GM21367 (cell line): ENCODE results near the gene BUB1B.

Source experiments
- ATAC-seq: cut with Tn5 transposase; IDR thresholded peaks from one replicate; pipeline ENCODE4 v1.9.1; 2021; ENCODE audit not compliant: unreplicated experiment

BUB1B gene

DNA sequence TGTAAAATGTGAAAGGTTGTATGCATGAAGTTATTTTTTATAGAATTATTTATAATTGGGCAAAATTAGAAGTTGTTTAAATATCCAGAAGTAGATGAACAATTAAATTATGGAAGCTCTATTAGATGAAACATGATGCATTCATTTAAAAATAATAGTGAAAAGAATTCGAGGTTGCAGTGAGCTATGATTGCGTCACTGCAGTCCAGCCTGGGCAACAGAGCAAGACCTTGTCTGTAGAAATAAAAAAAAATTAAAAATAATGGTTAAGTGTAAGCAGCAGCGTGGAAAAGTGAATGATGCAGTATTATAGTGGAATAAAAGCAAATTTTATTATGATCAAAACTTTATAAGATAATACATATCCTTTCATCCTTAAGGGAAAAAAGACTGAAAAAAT lies 14.3 kb downstream of the BUB1B start:
- ATAC-seq = no peak

- ATAC-seq = no peak
Measured at GRCh38 chr15:40182358-40183029, 21.6 kb downstream of the BUB1B start.

- ATAC-seq = no peak
Measured at GRCh38 chr15:40183636-40184463, 23.0 kb downstream of the BUB1B start.

DNA sequence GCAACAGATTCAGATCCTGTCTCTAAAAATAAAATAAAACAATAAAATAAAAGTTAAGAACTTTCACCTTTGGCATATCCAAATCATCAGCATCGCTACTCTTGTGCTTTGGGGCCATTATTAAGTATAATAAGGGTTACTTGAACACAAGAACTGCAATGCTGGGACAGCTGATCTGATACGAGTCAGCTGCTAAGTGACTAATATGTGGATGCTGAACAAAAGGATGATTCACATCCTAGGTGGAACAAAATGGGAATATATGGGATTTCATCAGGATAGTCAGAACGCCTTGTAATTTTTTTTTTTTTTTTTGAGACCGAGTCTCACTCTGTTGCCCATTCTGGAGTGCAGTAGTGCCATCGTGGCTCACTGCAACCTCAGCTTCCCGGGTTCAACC lies 29.7 kb downstream of the BUB1B start:
- no peak for ATAC-seq

- ATAC-seq = no peak
Measured at GRCh38 chr15:40192942-40193341, 32.1 kb downstream of the BUB1B start.

- no peak for ATAC-seq
Measured at GRCh38 chr15:40197434-40197833, 36.6 kb downstream of the BUB1B start.

GRCh38 chr15:40198355-40199085 lies 37.7 kb downstream of the BUB1B start:
- ATAC-seq = no peak

GRCh38 chr15:40204100-40204499 lies 43.2 kb downstream of the BUB1B start:
- ATAC-seq = no peak

DNA sequence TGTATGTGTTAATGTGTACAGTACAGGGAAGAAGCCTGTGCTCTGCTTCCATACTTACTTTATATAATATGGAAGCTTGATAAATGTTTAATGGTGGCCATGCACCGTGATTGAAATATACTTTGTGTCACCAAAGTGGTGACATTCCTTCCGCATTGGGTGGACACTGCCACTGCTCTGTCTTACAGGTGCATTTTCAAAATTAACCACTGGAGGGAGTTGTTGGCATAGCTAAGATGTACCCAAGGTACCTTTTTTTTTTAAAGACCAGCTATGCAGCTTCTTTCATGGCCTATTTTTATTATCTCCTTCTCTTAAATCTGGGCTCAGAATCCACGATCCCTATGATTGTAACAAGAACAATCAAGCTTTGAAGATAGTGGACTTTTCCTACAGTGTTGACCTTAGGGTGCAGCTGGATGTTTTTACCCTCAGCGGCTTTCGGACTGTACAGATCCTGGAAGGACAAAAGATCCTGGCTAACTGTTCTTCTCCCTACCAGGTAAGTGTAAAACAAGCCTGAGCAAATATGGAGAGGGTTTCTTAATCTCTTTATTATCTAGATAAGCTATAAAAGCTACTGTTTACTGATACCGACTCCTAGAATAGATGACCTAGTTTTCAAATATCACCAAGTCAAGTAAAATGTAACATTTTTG lies 56.4 kb downstream of the BUB1B start:
- ATAC-seq = no peak

DNA sequence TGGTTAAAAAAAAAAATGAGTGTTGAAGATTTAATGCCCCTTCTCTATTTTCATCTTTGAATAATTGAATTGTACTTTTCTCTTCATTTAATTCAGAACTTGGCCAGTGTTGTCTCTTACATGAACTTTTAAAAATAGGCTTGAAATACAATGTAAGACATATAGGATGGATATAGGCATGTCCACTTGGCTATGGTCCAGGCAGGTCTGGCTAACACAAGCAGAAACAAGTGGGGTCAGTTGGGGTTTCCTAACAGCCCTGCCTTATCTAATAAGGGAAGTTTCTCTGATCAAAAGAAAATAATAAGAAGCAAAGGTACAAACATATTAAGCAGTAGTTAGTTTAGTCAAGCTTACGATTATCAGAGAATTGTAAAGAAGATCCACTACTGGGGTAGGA lies 58.9 kb downstream of the BUB1B start:
- ATAC-seq = no peak

- ATAC-seq = no peak
Measured at GRCh38 chr15:40222131-40222530, 61.3 kb downstream of the BUB1B start.

DNA sequence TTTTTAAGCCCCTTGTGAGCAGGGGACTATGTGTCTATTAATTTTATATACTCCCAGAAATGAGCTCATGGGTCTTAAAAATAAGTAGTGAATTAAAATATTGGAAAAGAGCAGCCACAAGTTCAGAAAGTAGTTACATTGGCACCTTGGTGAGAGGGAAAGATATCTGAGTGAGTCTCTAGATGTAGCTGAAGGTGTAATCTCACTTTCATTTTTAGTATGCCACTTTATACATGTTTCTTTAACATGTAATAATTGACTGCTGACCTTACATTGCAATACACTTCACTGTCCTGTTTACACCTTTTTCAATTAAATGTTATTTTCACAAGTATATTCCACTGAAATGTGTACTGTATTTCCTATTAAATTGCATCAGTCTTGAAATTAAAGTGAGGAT lies 65.9 kb downstream of the BUB1B start:
- no peak for ATAC-seq

GRCh38 chr15:40229316-40229715 lies 68.4 kb downstream of the BUB1B start:
- no peak for ATAC-seq

DNA sequence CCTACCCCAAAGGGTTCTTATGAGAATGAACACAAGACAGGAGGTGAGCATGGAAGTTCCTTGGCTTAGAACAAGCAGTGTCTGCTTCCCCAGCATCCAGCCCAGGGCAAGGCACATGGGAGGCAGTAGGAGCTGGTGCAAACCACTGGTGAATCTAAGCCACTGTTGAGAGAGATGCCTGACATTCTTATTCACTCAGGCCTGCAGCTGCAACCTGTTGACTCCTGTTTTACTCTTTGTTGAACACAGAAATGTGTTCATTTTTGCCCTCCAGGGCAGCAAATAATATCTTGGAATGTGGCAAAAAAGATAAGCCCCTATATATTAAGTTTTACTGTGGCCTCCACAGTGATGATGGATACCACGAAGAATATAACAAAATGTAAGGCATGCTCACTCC lies 69.1 kb downstream of the BUB1B start:
- no peak for ATAC-seq

- ATAC-seq = no peak
Measured at GRCh38 chr15:40232625-40233070, 71.8 kb downstream of the BUB1B start.

- no peak for ATAC-seq
Measured at GRCh38 chr15:40233727-40234577, 73.1 kb downstream of the BUB1B start.

DNA sequence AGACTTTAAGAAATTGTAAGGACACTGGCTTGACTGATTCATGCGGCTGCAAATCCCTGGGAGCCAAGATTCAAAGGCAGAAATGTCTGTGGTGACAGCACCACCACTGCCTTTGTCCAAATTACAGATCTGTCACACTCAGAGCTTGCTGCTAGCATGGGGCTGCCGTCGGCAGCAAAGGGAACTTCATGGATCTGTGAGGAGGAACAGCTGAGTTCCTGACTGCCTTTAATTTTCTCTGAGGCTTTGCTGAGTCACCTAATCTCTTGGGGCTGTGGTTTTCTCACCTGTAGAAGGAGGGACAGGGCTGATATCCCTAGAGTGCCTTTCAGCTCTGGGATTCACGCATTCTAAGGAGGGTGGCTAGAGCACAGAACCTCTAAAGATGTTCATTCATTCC lies 73.9 kb downstream of the BUB1B start:
- ATAC-seq = no peak

GRCh38 chr15:40235201-40235885 lies 74.5 kb downstream of the BUB1B start:
- ATAC-seq = no peak

GRCh38 chr15:40238532-40239403 lies 77.9 kb downstream of the BUB1B start, which contains the start of gene PAK6:
TSS of gene PAK6 (plus strand) at chr15:40239063. CDS start at chr15:40264786, 25,723 bp downstream.
- ATAC-seq = no peak
